Prostate gland (tissue), 2 donors: ENCODE results near the gene TBX18.

Source experiments
- CTCF ChIP-seq, 4 experiments: fragments of 200-600 bp in 2 of 4; fragments of 450-650 bp in 2 of 4; sonication (generic) in 2 of 4; IDR thresholded peaks; 1 replicate in 3 of 4; 2 replicates in 1 of 4; pipeline ENCODE4 v1.5.1; 2016 to 2019; ENCODE audit warnings: antibody characterized with exemption in 4 of 4, mild to moderate bottlenecking in 2 of 4, moderate library complexity in 2 of 4
- POLR2A ChIP-seq: fragments of 450-650 bp; IDR thresholded peaks from one replicate; pipeline ENCODE4 v1.6.1; 2016; ENCODE audit warnings: antibody characterized with exemption, mild to moderate bottlenecking
- POLR2AphosphoS5 ChIP-seq: sonication (generic); formaldehyde crosslinking; IDR thresholded peaks from one replicate; pipeline ENCODE4 v1.6.1; 2017; ENCODE audit warnings: antibody characterized with exemption

- TF ChIP-seq CTCF (IDR thresholded peaks at IDR 0.05) = no peak
- no peak for TF ChIP-seq POLR2A
- no peak for TF ChIP-seq POLR2AphosphoS5
Measured at GRCh38 chr6:84652356-84653026, 111.9 kb downstream of the TBX18 start.
